ENCODE results near the gene NODAL.

DNA sequence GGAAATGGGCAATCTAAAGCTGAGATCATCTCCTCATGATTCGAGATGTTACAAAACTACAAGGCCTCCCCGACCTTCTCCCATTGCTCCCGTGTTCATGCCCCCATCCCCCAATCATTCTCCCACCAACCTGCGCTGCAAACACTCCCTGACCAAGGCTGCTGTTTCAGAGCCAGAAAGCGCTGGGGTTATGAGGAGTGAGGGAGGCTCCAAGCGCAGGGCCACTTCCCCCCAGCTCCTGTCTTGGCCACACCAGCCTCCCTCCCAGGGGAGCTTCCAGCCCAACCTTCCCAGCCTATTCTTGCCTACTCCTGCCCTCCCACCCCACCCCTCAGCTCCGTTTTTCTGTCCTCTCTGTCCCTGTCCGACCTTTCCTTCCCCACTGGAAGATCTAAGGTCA is 14.7 kb upstream of the NODAL start:
- TF ChIP-seq CTCF (conservative IDR thresholded peaks at IDR 0.05; ENCODE audit: low read depth, low read length): no peak
- TF ChIP-seq EZH2phosphoT487 (IDR thresholded peaks at IDR 0.05; ENCODE audit: borderline replicate concordance, low read length): no peak
